H9 (cell line): Measurements from ENCODE around the gene SLCO2A1. TPM values are rescaled to one million over a fixed set of nuclear protein-coding genes. Genes with fewer than 3 reads are reported as not detected.

Experiments used
- DNase-seq: peaks from one replicate; pipeline ENCODE4 v3.0.0-alpha.2; 2017
- H2AFZ ChIP-seq: one replicate; pipeline ENCODE4 v1.6.1; 2013; ENCODE audit warnings: mild to moderate bottlenecking, low read length, control low read depth, moderate library complexity
- H2AK5ac ChIP-seq: 2 replicates; pipeline ENCODE4 v1.6.1; 2013; ENCODE audit warnings: low read length, control low read depth, mixed read lengths; ENCODE audit not compliant: insufficient read length
- H2BK120ac ChIP-seq: one replicate; pipeline ENCODE4 v1.6.1; 2013; ENCODE audit warnings: low read depth, mild to moderate bottlenecking, low read length, control low read depth, inconsistent platforms; ENCODE audit not compliant: poor library complexity, severe bottlenecking
- H2BK12ac ChIP-seq: 2 replicates; pipeline ENCODE4 v1.6.1; 2013; ENCODE audit warnings: low read length, control low read depth, mixed read lengths, low read depth; ENCODE audit not compliant: insufficient read length
- H2BK15ac ChIP-seq: 2 replicates; pipeline ENCODE4 v1.6.1; 2013; ENCODE audit warnings: low read depth, low read length, control low read depth
- H2BK20ac ChIP-seq: one replicate; pipeline ENCODE4 v1.6.1; 2013; ENCODE audit warnings: low read depth, mild to moderate bottlenecking, low read length, control low read depth, inconsistent platforms; ENCODE audit not compliant: poor library complexity, severe bottlenecking
- H2BK5ac ChIP-seq: 2 replicates; pipeline ENCODE4 v1.6.1; 2013; ENCODE audit warnings: low read length, control low read depth, mixed read lengths; ENCODE audit not compliant: insufficient read length
- H3K14ac ChIP-seq: 2 replicates; pipeline ENCODE4 v1.6.1; 2013; ENCODE audit warnings: low read length, control low read depth; ENCODE audit not compliant: insufficient read depth
- H3K18ac ChIP-seq: 2 replicates; pipeline ENCODE4 v1.6.1; 2013; ENCODE audit warnings: low read depth, mild to moderate bottlenecking, mixed read lengths, low read length, control low read depth; ENCODE audit not compliant: insufficient read length
- H3K23ac ChIP-seq: 2 replicates; pipeline ENCODE4 v1.6.1; 2013; ENCODE audit warnings: low read length, control low read depth, mixed read lengths, low read depth; ENCODE audit not compliant: insufficient read length
- H3K23me2 ChIP-seq: 2 replicates; pipeline ENCODE4 v1.6.1; 2013; ENCODE audit warnings: low read depth, mild to moderate bottlenecking, mixed read lengths, low read length, control low read depth; ENCODE audit not compliant: insufficient read length, poor library complexity, severe bottlenecking
- H3K27ac ChIP-seq: 2 replicates; pipeline ENCODE4 v1.5.1; 2013; ENCODE audit warnings: low read length, control low read depth, mixed read lengths, low read depth; ENCODE audit not compliant: insufficient read length
- H3K27me3 ChIP-seq: 2 replicates; pipeline ENCODE4 v1.6.1; 2013; ENCODE audit warnings: low read length, control low read depth, inconsistent platforms; ENCODE audit not compliant: insufficient read depth
- H3K4ac ChIP-seq: 2 replicates; pipeline ENCODE4 v1.6.1; 2013; ENCODE audit warnings: low read depth, mild to moderate bottlenecking, control low read depth, inconsistent platforms, low read length, moderate library complexity
- H3K4me1 ChIP-seq: 2 replicates; pipeline ENCODE4 v1.6.1; 2013; ENCODE audit warnings: low read length, control low read depth, inconsistent platforms; ENCODE audit not compliant: insufficient read depth
- H3K4me2 ChIP-seq: 2 replicates; pipeline ENCODE4 v1.6.1; 2013; ENCODE audit warnings: low read length, control low read depth, mixed read lengths; ENCODE audit not compliant: insufficient read length, insufficient read depth
- H3K56ac ChIP-seq: 2 replicates; pipeline ENCODE4 v1.6.1; 2013; ENCODE audit warnings: low read depth, mild to moderate bottlenecking, mixed read lengths, low read length, control low read depth; ENCODE audit not compliant: insufficient read length
- H3K79me1 ChIP-seq: 2 replicates; pipeline ENCODE4 v1.6.1; 2013; ENCODE audit warnings: low read depth, mild to moderate bottlenecking, moderate library complexity, low read length, control low read depth, inconsistent platforms; ENCODE audit not compliant: insufficient read depth, poor library complexity, severe bottlenecking
- H3K79me2 ChIP-seq: 2 replicates; pipeline ENCODE4 v1.6.1; 2013; ENCODE audit warnings: low read length, control low read depth, inconsistent platforms; ENCODE audit not compliant: insufficient read depth
- H3K9ac ChIP-seq: 2 replicates; pipeline ENCODE4 v1.6.1; 2013; ENCODE audit warnings: low read length, control low read depth, mixed read lengths; ENCODE audit not compliant: insufficient read length; ENCODE audit errors: extremely low read depth
- H3K9me3 ChIP-seq: one replicate; pipeline ENCODE4 v1.6.1; 2013; ENCODE audit warnings: low read depth, low read length, inconsistent platforms; ENCODE audit not compliant: control insufficient read depth
- H3T11ph ChIP-seq: one replicate; pipeline ENCODE4 v1.6.1; 2013; ENCODE audit warnings: mild to moderate bottlenecking, low read length, control low read depth, inconsistent platforms
- H4K20me1 ChIP-seq: one replicate; pipeline ENCODE4 v1.6.1; 2013; ENCODE audit not compliant: control insufficient read depth, insufficient read length, insufficient read depth
- H4K5ac ChIP-seq: 2 replicates; pipeline ENCODE4 v1.6.1; 2013; ENCODE audit warnings: low read depth, mild to moderate bottlenecking, mixed read lengths, low read length, control low read depth; ENCODE audit not compliant: insufficient read length
- H4K8ac ChIP-seq: replicated peaks from 2 replicates; pipeline ENCODE4 v1.6.1; 2013; ENCODE audit warnings: low read length, control low read depth, mixed read lengths, low read depth; ENCODE audit not compliant: insufficient read length
- H4K91ac ChIP-seq: 2 replicates; pipeline ENCODE4 v1.6.1; 2013; ENCODE audit warnings: low read depth, mild to moderate bottlenecking, moderate library complexity, mixed read lengths, low read length, control low read depth; ENCODE audit not compliant: insufficient read length
- H3K27ac Mint-ChIP-seq, 3 experiments: 2 replicates in 2 of 3; 3 replicates in 1 of 3; pipeline ENCODE4 v1.8.0; 2020 to 2021; ENCODE audit warnings: mixed read lengths in 3 of 3, mild to moderate bottlenecking in 1 of 3, moderate library complexity in 1 of 3
- H3K27me3 Mint-ChIP-seq: 2 replicates; pipeline ENCODE4 v1.8.0; 2021; ENCODE audit warnings: low read depth, mild to moderate bottlenecking, moderate library complexity, mixed read lengths
- H3K36me3 Mint-ChIP-seq, 3 experiments: 2 replicates in 2 of 3; 3 replicates in 1 of 3; pipeline ENCODE4 v1.8.0; 2020 to 2021; ENCODE audit warnings: low read depth in 3 of 3, mixed read lengths in 3 of 3; ENCODE audit not compliant: insufficient read depth in 1 of 3
- H3K4me1 Mint-ChIP-seq, 2 experiments: 2 replicates each; pipeline ENCODE4 v1.8.0; 2020; ENCODE audit warnings: mixed read lengths in 2 of 2
- H3K4me3 Mint-ChIP-seq, 2 experiments: 2 replicates in 1 of 2; 3 replicates in 1 of 2; pipeline ENCODE4 v1.8.0; 2020 to 2021; ENCODE audit warnings: mild to moderate bottlenecking in 2 of 2, mixed read lengths in 2 of 2, moderate library complexity in 1 of 2
- H3K9me3 Mint-ChIP-seq, 2 experiments: 2 replicates in 1 of 2; 3 replicates in 1 of 2; pipeline ENCODE4 v1.8.0; 2020; ENCODE audit warnings: mild to moderate bottlenecking in 2 of 2, mixed read lengths in 2 of 2, moderate library complexity in 1 of 2
- WGBS: extraction: QIAGEN DNeasy Blood & Tissue Kit; methylation state at CpG from one replicate; pipeline ENCODE4 v1.1.7; 2013; ENCODE audit warnings: missing lambda C conversion rate, low lambda C conversion rate, mixed read lengths; ENCODE audit not compliant: insufficient read length; ENCODE audit errors: extremely low coverage; 5-methylcytosine and 5-hydroxymethylcytosine counted together
- total RNA-seq: library from RNA; stranded (reverse); gene quantifications from 2 replicates; pipeline ENCODE4 v1.2.1, GENCODE V29; 2021
- TF ChIP-seq, protein P1 (sequence below): fragments of 200-600 bp; sonication (generic); conservative IDR thresholded peaks from 3 replicates; pipeline ENCODE4 v1.8.0; 2021; ENCODE audit warnings: antibody characterized with exemption, mild to moderate bottlenecking

SLCO2A1 gene
- total RNA-seq, 1 experiment from 2014 or later, result 0.98 TPM

GRCh38 chr3:134079111-134079547 is 49.4 kb upstream of the SLCO2A1 start:
- Mint-ChIP-seq H3K4me1 (no peaks in the 10 kb centered on the region), H3K27ac (no peak overlapping the region), H3K36me3 (peaks cover 3 to 4% (median 3%) of the 10 kb centered on the region in 3 experiments; a peak in 4 of 7 replicates), H3K4me3 (no peak overlapping the region), H3K27me3 (no peaks in the 10 kb centered on the region), H3K9me3 (peaks cover 14 to 23% of the 10 kb centered on the region in 2 experiments)
- Histone ChIP-seq H3K27me3 (no peaks in the 10 kb centered on the region), H3K79me1 (no peaks in the 10 kb centered on the region), H3K56ac (no peak overlapping the region), H2BK5ac (no peak overlapping the region), H4K20me1 (no peaks in the 10 kb centered on the region), H2BK20ac (no peak overlapping the region), H3K9ac (no peak overlapping the region), H4K91ac (no peak overlapping the region), H2BK12ac (no peak overlapping the region), H3K27ac (no peak overlapping the region), H3K4me2 (no peak overlapping the region), H4K5ac (no peak overlapping the region), H3K4ac (no peak overlapping the region), H3K79me2 (no peaks in the 10 kb centered on the region), H3K18ac (no peak overlapping the region), H2AFZ (no peak overlapping the region), H3K23me2 (no peaks in the 10 kb centered on the region), H2AK5ac (no peak overlapping the region), H2BK15ac (no peak overlapping the region), H3K23ac (no peak overlapping the region), H3K9me3 (peaks cover 8% of the 10 kb centered on the region), H3K14ac (no peak overlapping the region), H3T11ph (no peak overlapping the region), H2BK120ac (no peak overlapping the region), H3K4me1 (no peaks in the 10 kb centered on the region), H4K8ac (no peak overlapping the region)
- TF ChIP-seq, protein P1, sequence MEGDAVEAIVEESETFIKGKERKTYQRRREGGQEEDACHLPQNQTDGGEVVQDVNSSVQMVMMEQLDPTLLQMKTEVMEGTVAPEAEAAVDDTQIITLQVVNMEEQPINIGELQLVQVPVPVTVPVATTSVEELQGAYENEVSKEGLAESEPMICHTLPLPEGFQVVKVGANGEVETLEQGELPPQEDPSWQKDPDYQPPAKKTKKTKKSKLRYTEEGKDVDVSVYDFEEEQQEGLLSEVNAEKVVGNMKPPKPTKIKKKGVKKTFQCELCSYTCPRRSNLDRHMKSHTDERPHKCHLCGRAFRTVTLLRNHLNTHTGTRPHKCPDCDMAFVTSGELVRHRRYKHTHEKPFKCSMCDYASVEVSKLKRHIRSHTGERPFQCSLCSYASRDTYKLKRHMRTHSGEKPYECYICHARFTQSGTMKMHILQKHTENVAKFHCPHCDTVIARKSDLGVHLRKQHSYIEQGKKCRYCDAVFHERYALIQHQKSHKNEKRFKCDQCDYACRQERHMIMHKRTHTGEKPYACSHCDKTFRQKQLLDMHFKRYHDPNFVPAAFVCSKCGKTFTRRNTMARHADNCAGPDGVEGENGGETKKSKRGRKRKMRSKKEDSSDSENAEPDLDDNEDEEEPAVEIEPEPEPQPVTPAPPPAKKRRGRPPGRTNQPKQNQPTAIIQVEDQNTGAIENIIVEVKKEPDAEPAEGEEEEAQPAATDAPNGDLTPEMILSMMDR, result no peak
- no CpG with 5 or more reads among the region's 4 CpGs for WGBS
- no peak for DNase-seq
